SK-N-MC (cell line): Measurements from ENCODE around the gene RWDD4.

ENCODE experiments used
- EZH2 ChIP-seq: fragments of 200-600 bp; sonication (generic); IDR thresholded peaks from one replicate; pipeline ENCODE4 v1.6.1; 2017; ENCODE audit warnings: antibody characterized with exemption
- POLR2AphosphoS5 ChIP-seq: IDR thresholded peaks from 2 replicates; pipeline ENCODE4 v1.6.1; 2012; ENCODE audit warnings: mild to moderate bottlenecking, low read depth, low read length, borderline replicate concordance

DNA sequence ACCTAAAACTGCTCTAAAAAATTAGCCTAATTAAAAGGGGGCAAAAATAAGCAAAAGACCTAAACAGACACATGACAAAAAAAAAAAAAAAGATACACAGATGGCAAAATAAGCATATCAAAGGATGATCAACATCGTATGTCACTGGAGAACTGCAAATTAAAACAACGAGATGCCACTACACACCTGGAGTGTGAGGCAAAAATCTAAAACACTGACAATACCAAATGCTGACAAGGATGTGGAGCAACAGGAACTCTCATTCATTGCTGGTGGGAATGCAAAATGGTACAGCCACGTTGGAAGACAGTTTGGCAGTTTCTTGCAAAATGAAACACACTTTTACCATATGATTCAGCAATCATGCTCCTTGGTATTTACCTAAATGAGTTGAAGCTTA, 64.2 kb downstream of the RWDD4 start:
- TF ChIP-seq EZH2: no peak
- no peak for TF ChIP-seq POLR2AphosphoS5
